K562 (cell line): ENCODE measurements around the gene SURF4. TPM values are rescaled to one million over a fixed set of nuclear protein-coding genes. Genes with fewer than 3 reads are reported as not detected.

Source experiments
- BMI1 ChIP-seq: fragments of 150-350 bp; IDR thresholded peaks from 2 replicates; pipeline ENCODE4 v1.6.1; 2014; ENCODE audit warnings: low read length
- CHCHD3 ChIP-seq: fragments of 250-450 bp; sonication (Bioruptor Pico); IDR thresholded peaks from 2 replicates; pipeline ENCODE4 v2.1.2; 2022; ENCODE audit warnings: mild to moderate bottlenecking
- MYNN ChIP-seq, 2 experiments: sonication (generic); formaldehyde crosslinking in 1 of 2; IDR thresholded peaks; 2 replicates each; pipeline versions ENCODE4 v1.5.0 to v1.6.1; 2016 to 2020; ENCODE audit warnings: antibody characterized with exemption in 1 of 2, missing genetic modification reagents in 1 of 2
- OTX1 ChIP-seq: fragments of 450-650 bp; formaldehyde crosslinking; IDR thresholded peaks from 2 replicates; pipeline ENCODE4 v1.4.0; 2022; ENCODE audit warnings: mild to moderate bottlenecking
- POU5F1 ChIP-seq: fragments of 150-350 bp; IDR thresholded peaks from 2 replicates; pipeline ENCODE4 v1.6.1; 2014; ENCODE audit warnings: borderline replicate concordance, low read length, low read depth, mild to moderate bottlenecking; ENCODE audit not compliant: partially characterized antibody
- TAF15 ChIP-seq: fragments of 200-400 bp; formaldehyde crosslinking; IDR thresholded peaks from 2 replicates; pipeline ENCODE4 v1.6.1; 2017; ENCODE audit warnings: mild to moderate bottlenecking, low read depth, low read length, moderate library complexity
- polyA plus RNA-seq, 8 experiments: library from polyadenylated mRNA; depleted of rRNA in 4 of 8; stranded (reverse) in 5 of 8; unstranded in 3 of 8; fragments of >200 nt; fragmentation: Nextera tagmentation in 2 of 8; fragmentation: Illumina TruSeq in 1 of 8; extraction: Ambion mirVana in 2 of 8; extraction: Trizol in 1 of 8; gene quantifications; 2 replicates each; pipeline versions ENCODE4 v1.2.1 to v1.2.3, GENCODE V29; 2011 to 2014; ENCODE audit warnings: inconsistent platforms in 1 of 8, missing spikeins in 1 of 8
- total RNA-seq, 7 experiments: library from RNA; depleted of rRNA in 6 of 7; stranded (reverse); fragments of >200 nt in 6 of 7; fragmentation: Illumina TruSeq in 2 of 7; extraction: Trizol in 2 of 7; gene quantifications; 2 replicates each; pipeline versions ENCODE4 v1.2.1 to v1.2.3, GENCODE V29; 2011 to 2021; ENCODE audit warnings: low replicate concordance in 1 of 7
- TF ChIP-seq, protein P1 (sequence below): sonication (generic); formaldehyde crosslinking; IDR thresholded peaks from 2 replicates; pipeline ENCODE4 v1.9.0; 2022; ENCODE audit warnings: mild to moderate bottlenecking, missing genetic modification reagents
- TF ChIP-seq, protein P2 (sequence below): fragments of 450-650 bp; IDR thresholded peaks from 2 replicates; pipeline ENCODE4 v1.6.1; 2018; ENCODE audit not compliant: partially characterized antibody
- TF ChIP-seq, protein P3 (sequence below): fragments of 250-450 bp; sonication (Bioruptor Pico); IDR thresholded peaks from 2 replicates; pipeline ENCODE4 v1.8.0; 2021; ENCODE audit warnings: moderate library complexity, mild to moderate bottlenecking, inconsistent platforms
- TF ChIP-seq, protein P4 (sequence below): fragments of 450-650 bp; IDR thresholded peaks from 2 replicates; pipeline ENCODE4 v1.6.1; 2016; ENCODE audit warnings: mild to moderate bottlenecking, moderate library complexity

SURF4 gene
- total and polyA plus RNA-seq, 9 of the 15 experiments (the other 6 are each of a cell fraction or from before 2014, with no cell fraction given), result 8.4 to 176 (median 130) TPM

DNA sequence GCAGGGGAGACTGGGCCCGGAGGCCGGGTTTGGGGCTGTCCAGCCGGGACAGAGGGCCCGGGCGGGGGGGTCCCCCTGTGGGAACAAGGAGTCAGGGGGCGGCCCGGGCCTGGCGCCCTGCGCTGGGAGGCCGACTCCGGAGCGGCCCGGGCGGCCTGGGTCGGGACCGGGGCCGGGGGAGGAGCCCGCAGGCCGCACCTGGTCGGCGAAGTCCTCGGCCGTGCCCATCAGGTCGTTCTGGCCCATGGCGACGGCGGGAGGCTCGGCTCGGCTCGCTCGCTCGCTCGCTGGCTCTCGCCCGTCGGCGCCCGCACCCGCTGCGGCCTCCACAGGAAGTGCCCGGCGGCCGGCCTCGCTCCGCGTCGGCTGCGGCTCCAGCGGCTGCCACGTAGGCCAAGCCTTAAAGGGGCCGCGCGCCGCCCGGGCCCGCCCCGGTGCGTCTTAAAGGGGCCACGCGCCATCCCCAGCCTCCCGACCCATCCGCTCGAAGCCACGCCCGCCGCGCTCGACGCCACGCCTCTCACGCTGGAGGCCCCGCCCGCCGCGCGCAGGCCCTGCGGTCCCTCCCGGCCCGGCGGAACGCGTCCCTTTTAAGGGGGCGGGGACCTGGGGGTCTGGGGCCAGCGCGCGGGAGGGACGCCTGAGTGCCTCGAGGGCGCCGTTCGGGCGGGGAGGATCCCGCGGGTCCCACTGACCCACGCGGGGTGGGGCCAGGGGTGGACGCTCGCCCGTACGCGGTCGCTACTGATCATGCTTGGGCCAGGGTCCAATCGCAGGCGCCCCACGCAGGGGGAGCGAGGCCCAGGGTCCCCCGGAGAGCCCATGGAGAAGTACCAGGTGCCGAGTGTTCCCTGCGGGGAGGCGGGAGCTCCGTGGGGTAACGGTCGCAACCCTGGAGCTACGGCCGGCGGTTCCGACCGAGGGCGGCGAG lies at the start of gene SURF4, which contains the start of gene STKLD1 (continued):
- TF ChIP-seq, protein P1, sequence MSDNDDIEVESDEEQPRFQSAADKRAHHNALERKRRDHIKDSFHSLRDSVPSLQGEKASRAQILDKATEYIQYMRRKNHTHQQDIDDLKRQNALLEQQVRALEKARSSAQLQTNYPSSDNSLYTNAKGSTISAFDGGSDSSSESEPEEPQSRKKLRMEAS, result peak; percentile 97
- TF ChIP-seq, protein P2, sequence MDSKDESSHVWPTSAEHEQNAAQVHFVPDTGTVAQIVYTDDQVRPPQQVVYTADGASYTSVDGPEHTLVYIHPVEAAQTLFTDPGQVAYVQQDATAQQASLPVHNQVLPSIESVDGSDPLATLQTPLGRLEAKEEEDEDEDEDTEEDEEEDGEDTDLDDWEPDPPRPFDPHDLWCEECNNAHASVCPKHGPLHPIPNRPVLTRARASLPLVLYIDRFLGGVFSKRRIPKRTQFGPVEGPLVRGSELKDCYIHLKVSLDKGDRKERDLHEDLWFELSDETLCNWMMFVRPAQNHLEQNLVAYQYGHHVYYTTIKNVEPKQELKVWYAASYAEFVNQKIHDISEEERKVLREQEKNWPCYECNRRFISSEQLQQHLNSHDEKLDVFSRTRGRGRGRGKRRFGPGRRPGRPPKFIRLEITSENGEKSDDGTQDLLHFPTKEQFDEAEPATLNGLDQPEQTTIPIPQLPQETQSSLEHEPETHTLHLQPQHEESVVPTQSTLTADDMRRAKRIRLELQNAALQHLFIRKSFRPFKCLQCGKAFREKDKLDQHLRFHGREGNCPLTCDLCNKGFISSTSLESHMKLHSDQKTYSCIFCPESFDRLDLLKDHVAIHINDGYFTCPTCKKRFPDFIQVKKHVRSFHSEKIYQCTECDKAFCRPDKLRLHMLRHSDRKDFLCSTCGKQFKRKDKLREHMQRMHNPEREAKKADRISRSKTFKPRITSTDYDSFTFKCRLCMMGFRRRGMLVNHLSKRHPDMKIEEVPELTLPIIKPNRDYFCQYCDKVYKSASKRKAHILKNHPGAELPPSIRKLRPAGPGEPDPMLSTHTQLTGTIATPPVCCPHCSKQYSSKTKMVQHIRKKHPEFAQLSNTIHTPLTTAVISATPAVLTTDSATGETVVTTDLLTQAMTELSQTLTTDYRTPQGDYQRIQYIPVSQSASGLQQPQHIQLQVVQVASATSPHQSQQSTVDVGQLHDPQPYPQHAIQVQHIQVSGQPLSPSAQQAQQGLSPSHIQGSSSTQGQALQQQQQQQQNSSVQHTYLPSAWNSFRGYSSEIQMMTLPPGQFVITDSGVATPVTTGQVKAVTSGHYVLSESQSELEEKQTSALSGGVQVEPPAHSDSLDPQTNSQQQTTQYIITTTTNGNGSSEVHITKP, result peak; percentile 26
- TF ChIP-seq BMI1, result no peak
- no peak for TF ChIP-seq OTX1 (CRISPR knock-in tag)
- TF ChIP-seq CHCHD3, result no peak
- no peak for TF ChIP-seq TAF15
- TF ChIP-seq, protein P3, sequence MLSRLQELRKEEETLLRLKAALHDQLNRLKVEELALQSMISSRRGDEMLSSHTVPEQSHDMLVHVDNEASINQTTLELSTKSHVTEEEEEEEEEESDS (CRISPR knock-in tag), result no peak
- TF ChIP-seq, protein P4, sequence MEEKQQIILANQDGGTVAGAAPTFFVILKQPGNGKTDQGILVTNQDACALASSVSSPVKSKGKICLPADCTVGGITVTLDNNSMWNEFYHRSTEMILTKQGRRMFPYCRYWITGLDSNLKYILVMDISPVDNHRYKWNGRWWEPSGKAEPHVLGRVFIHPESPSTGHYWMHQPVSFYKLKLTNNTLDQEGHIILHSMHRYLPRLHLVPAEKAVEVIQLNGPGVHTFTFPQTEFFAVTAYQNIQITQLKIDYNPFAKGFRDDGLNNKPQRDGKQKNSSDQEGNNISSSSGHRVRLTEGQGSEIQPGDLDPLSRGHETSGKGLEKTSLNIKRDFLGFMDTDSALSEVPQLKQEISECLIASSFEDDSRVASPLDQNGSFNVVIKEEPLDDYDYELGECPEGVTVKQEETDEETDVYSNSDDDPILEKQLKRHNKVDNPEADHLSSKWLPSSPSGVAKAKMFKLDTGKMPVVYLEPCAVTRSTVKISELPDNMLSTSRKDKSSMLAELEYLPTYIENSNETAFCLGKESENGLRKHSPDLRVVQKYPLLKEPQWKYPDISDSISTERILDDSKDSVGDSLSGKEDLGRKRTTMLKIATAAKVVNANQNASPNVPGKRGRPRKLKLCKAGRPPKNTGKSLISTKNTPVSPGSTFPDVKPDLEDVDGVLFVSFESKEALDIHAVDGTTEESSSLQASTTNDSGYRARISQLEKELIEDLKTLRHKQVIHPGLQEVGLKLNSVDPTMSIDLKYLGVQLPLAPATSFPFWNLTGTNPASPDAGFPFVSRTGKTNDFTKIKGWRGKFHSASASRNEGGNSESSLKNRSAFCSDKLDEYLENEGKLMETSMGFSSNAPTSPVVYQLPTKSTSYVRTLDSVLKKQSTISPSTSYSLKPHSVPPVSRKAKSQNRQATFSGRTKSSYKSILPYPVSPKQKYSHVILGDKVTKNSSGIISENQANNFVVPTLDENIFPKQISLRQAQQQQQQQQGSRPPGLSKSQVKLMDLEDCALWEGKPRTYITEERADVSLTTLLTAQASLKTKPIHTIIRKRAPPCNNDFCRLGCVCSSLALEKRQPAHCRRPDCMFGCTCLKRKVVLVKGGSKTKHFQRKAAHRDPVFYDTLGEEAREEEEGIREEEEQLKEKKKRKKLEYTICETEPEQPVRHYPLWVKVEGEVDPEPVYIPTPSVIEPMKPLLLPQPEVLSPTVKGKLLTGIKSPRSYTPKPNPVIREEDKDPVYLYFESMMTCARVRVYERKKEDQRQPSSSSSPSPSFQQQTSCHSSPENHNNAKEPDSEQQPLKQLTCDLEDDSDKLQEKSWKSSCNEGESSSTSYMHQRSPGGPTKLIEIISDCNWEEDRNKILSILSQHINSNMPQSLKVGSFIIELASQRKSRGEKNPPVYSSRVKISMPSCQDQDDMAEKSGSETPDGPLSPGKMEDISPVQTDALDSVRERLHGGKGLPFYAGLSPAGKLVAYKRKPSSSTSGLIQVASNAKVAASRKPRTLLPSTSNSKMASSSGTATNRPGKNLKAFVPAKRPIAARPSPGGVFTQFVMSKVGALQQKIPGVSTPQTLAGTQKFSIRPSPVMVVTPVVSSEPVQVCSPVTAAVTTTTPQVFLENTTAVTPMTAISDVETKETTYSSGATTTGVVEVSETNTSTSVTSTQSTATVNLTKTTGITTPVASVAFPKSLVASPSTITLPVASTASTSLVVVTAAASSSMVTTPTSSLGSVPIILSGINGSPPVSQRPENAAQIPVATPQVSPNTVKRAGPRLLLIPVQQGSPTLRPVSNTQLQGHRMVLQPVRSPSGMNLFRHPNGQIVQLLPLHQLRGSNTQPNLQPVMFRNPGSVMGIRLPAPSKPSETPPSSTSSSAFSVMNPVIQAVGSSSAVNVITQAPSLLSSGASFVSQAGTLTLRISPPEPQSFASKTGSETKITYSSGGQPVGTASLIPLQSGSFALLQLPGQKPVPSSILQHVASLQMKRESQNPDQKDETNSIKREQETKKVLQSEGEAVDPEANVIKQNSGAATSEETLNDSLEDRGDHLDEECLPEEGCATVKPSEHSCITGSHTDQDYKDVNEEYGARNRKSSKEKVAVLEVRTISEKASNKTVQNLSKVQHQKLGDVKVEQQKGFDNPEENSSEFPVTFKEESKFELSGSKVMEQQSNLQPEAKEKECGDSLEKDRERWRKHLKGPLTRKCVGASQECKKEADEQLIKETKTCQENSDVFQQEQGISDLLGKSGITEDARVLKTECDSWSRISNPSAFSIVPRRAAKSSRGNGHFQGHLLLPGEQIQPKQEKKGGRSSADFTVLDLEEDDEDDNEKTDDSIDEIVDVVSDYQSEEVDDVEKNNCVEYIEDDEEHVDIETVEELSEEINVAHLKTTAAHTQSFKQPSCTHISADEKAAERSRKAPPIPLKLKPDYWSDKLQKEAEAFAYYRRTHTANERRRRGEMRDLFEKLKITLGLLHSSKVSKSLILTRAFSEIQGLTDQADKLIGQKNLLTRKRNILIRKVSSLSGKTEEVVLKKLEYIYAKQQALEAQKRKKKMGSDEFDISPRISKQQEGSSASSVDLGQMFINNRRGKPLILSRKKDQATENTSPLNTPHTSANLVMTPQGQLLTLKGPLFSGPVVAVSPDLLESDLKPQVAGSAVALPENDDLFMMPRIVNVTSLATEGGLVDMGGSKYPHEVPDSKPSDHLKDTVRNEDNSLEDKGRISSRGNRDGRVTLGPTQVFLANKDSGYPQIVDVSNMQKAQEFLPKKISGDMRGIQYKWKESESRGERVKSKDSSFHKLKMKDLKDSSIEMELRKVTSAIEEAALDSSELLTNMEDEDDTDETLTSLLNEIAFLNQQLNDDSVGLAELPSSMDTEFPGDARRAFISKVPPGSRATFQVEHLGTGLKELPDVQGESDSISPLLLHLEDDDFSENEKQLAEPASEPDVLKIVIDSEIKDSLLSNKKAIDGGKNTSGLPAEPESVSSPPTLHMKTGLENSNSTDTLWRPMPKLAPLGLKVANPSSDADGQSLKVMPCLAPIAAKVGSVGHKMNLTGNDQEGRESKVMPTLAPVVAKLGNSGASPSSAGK, result peak; percentile 89
- TF ChIP-seq MYNN (IDR thresholded peaks at IDR 0.05), result no peak
- no peak for TF ChIP-seq MYNN (CRISPR knock-in tag; IDR thresholded peaks at IDR 0.05)
- no peak for TF ChIP-seq POU5F1
